ENCODE data around the gene CC2D2A. TPM values are rescaled to one million over a fixed set of nuclear protein-coding genes. Genes with fewer than 3 reads are reported as not detected.

CC2D2A gene
- total and polyA plus RNA-seq, 9 of the 15 experiments (the other 6 are each of a cell fraction or from before 2014, with no cell fraction given), result 0.36 to 2.5 (median 1.6) TPM

GRCh38 chr4:15542760-15543159 lies 73.1 kb downstream of the CC2D2A start:
- no peak overlapping the region for H2AFZ ChIP-seq (ENCODE audit: low read depth, low read length)
- no peaks in the 10 kb centered on the region for H3K9me1 ChIP-seq (ENCODE audit: control insufficient read depth, insufficient read depth, low read length)
- intact Hi-C loops (cut with micrococcal nuclease) (no loop called here), in situ Hi-C loops (cut with MboI) (no loop called here)
- no peak overlapping the region for H3K4me2 ChIP-seq (ENCODE audit: insufficient read depth, low read length)
- H3K27me3 ChIP-seq (ENCODE audit: control insufficient read depth in 2 of 2, insufficient read depth in 2 of 2, low read length in 2 of 2), result no peaks in the 10 kb centered on the region
- no peaks in the 10 kb centered on the region for H3K9me3 ChIP-seq (replicated peaks; ENCODE audit: control insufficient read depth, insufficient read depth, low read depth, low read length)
- H3K9ac ChIP-seq (ENCODE audit: insufficient read depth in 1 of 2, low read depth in 2 of 2, low read length in 2 of 2), result no peak overlapping the region
- no peaks in the 10 kb centered on the region for H3K79me2 ChIP-seq (ENCODE audit: control insufficient read depth, insufficient read depth, low read length)
- no peak overlapping the region for H3K4me3 ChIP-seq
- H3K36me3 ChIP-seq (ENCODE audit: control insufficient read depth, insufficient read depth, low read length), result no peaks in the 10 kb centered on the region
- ChIA-PET POLR2A (no interaction called here), CTCF (ENCODE audit: low intra/inter-chr PET ratio) (no interaction called here)
- H3K27ac ChIP-seq (ENCODE audit: extremely low read depth, low read depth, low read length), result no peak overlapping the region
- no peaks in the 10 kb centered on the region for H3K4me1 ChIP-seq (replicated peaks in 1 of 2; ENCODE audit: control insufficient read depth in 2 of 2, insufficient read depth in 2 of 2, low read length in 2 of 2)
- TF ChIP-seq CBFA2T2 (conservative IDR thresholded peaks at IDR 0.05), result no peak
- no peak for TF ChIP-seq SNRNP70 (optimal IDR thresholded peaks at IDR 0.05; ENCODE audit: low read depth, low read length)
- no peak for TF ChIP-seq PKNOX1 (IDR thresholded peaks at IDR 0.05)
- TF ChIP-seq CSDE1 (IDR thresholded peaks at IDR 0.05), result no peak
- TF ChIP-seq HNRNPLL (IDR thresholded peaks at IDR 0.05; ENCODE audit: low read depth, low read length, poor library complexity, severe bottlenecking), result no peak
- 58% methylated on average over 7 of the region's 7 CpGs for WGBS (ENCODE audit: insufficient coverage, low coverage, missing lambda C conversion rate)
- no peak for ATAC-seq
- FAIRE-seq, result no peak
- BruUV-seq (replicated peaks), result no TSS peak
- H4K20me1 ChIP-seq (replicated peaks; ENCODE audit: control insufficient read depth, insufficient read depth, low read length), result no peaks in the 10 kb centered on the region
- no peak for DNase-seq (ENCODE audit: extremely low read depth in 1 of 4, low spot score in 3 of 4)

All from K562 (cell line).